Fibroblast of lung (primary cell): ENCODE results near the gene SCGB2B2. TPM values are rescaled to one million over a fixed set of nuclear protein-coding genes. Genes with fewer than 3 reads are reported as not detected.

Source experiments
- DNase-seq, 2 donors: peaks; one replicate each; pipeline versions ENCODE4 v3.0.0 to v3.0.0-alpha.2; 2010; ENCODE audit warnings: low read depth in 2 of 2
- H2AFZ ChIP-seq: 2 replicates; pipeline ENCODE4 v1.5.1; 2012; ENCODE audit warnings: low read length, control low read depth, inconsistent platforms
- H3K27ac ChIP-seq: 2 replicates; pipeline ENCODE4 v1.5.1; 2011; ENCODE audit warnings: low read length, control low read depth; ENCODE audit not compliant: insufficient read depth
- H3K27me3 ChIP-seq: 2 replicates; pipeline ENCODE4 v1.5.1; 2011; ENCODE audit warnings: mild to moderate bottlenecking, low read length; ENCODE audit not compliant: control insufficient read depth, insufficient read depth
- H3K36me3 ChIP-seq: 2 replicates; pipeline ENCODE4 v1.5.1; 2011; ENCODE audit warnings: low read length; ENCODE audit not compliant: control insufficient read depth, insufficient read depth
- H3K4me1 ChIP-seq: 2 replicates; pipeline ENCODE4 v1.5.1; 2011; ENCODE audit warnings: low read length; ENCODE audit not compliant: control insufficient read depth, insufficient read depth; ENCODE audit errors: extremely low read depth
- H3K4me2 ChIP-seq: 2 replicates; pipeline ENCODE4 v1.5.1; 2011; ENCODE audit warnings: low read length, control low read depth; ENCODE audit not compliant: insufficient read depth; ENCODE audit errors: extremely low read depth
- H3K4me3 ChIP-seq, 4 experiments: fragments of 200-600 bp in 1 of 4; sonication (generic) in 1 of 4; replicated peaks in 1 of 4; 2 replicates each; pipeline ENCODE4 v1.5.1; 2011 to 2016; ENCODE audit warnings: low read length in 4 of 4, low read depth in 3 of 4, mild to moderate bottlenecking in 3 of 4, control low read depth in 2 of 4, inconsistent platforms in 1 of 4, mixed read lengths in 1 of 4; ENCODE audit not compliant: insufficient read depth in 1 of 4; ENCODE audit errors: control extremely low read depth in 1 of 4
- H3K79me2 ChIP-seq: 2 replicates; pipeline ENCODE4 v1.5.1; 2012; ENCODE audit warnings: mild to moderate bottlenecking, low read length, inconsistent platforms; ENCODE audit not compliant: control insufficient read depth, insufficient read depth
- H3K9ac ChIP-seq: 2 replicates; pipeline ENCODE4 v1.5.1; 2011; ENCODE audit warnings: mild to moderate bottlenecking, low read length, control low read depth; ENCODE audit not compliant: insufficient read depth
- H3K9me3 ChIP-seq: 2 replicates; pipeline ENCODE4 v1.5.1; 2012; ENCODE audit warnings: low read depth, low read length; ENCODE audit not compliant: control insufficient read depth, insufficient read depth
- H4K20me1 ChIP-seq: 2 replicates; pipeline ENCODE4 v1.5.1; 2011; ENCODE audit warnings: low read length; ENCODE audit not compliant: control insufficient read depth, insufficient read depth; ENCODE audit errors: extremely low read depth
- CTCF ChIP-seq, 2 donors: IDR thresholded peaks in 1 of 2; conservative IDR thresholded peaks in 1 of 2; 1 replicate in 1 of 2; 2 replicates in 1 of 2; pipeline ENCODE4 v1.5.1; 2011 to 2012; ENCODE audit warnings: low read length in 2 of 2, control low read depth in 1 of 2, inconsistent platforms in 1 of 2, low read depth in 1 of 2, mild to moderate bottlenecking in 1 of 2
- EZH2 ChIP-seq: IDR thresholded peaks from 2 replicates; pipeline ENCODE4 v1.5.1; 2012; ENCODE audit warnings: low read length, control low read depth, mild to moderate bottlenecking; ENCODE audit errors: missing control alignments
- polyA plus RNA-seq, 2 donors: library from polyadenylated mRNA; depleted of rRNA in 1 of 2; stranded (reverse) in 1 of 2; unstranded in 1 of 2; fragments of >200 nt; gene quantifications; 2 replicates each; pipeline ENCODE4 v1.2.1, GENCODE V29; 2011 to 2012; ENCODE audit warnings: missing spikeins in 1 of 2
- total RNA-seq: library from RNA; depleted of rRNA; stranded (reverse); fragments of >200 nt; gene quantifications from 2 replicates; pipeline ENCODE4 v1.2.1, GENCODE V29; 2014

Gene SCGB2B2
- total and polyA plus RNA-seq, 2 donors (not counting 1 experiment from before 2014, with no cell fraction given) = 0.50 TPM; not detected in 1

- no peaks in the 10 kb centered on the region for H3K9me3 ChIP-seq
Observed at GRCh38 chr19:34711890-34712289, 34.9 kb upstream of the SCGB2B2 start.

DNA sequence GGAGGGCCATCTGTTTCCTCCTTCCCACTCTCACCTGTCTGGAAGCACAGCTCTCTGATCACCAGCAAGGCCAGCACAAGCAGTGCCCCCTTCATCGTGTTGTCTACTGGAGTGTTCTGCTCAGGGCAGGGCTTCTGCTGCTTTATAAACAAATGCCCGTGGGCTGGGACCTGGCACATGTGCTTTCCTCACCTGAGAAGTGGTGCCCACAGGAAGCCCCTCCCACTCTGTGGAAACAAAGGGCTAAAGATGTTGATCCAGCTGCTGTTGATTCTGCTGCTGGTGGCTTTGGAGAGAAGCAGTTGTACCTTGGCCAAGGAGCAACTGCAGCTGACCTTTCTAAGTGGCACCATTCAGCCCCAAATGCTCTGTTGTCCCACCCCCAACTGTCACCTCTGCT is 30.7 kb upstream of the SCGB2B2 start:
- no peaks in the 10 kb centered on the region for H3K9me3 ChIP-seq
- H3K4me3 ChIP-seq = no peak overlapping the region
- no peaks in the 10 kb centered on the region for H4K20me1 ChIP-seq
- H3K79me2 ChIP-seq = no peaks in the 10 kb centered on the region
- H3K4me2 ChIP-seq = no peak overlapping the region
- DNase-seq = no peak
- H3K27me3 ChIP-seq = no peaks in the 10 kb centered on the region
- no peak overlapping the region for H2AFZ ChIP-seq
- H3K9ac ChIP-seq = no peak overlapping the region
- no peaks in the 10 kb centered on the region for H3K4me1 ChIP-seq
- no peak overlapping the region for H3K27ac ChIP-seq
- TF ChIP-seq CTCF (conservative IDR thresholded peaks at IDR 0.05 in 1 of 2, IDR thresholded peaks at IDR 0.05 in 1 of 2; ENCODE audit: low read depth in 1 of 2, low read length in 2 of 2) = no peak
- no peaks in the 10 kb centered on the region for H3K36me3 ChIP-seq

More at GRCh38 chr19:34711890-34712289, 34.9 kb upstream of the SCGB2B2 start:
- H3K4me3 ChIP-seq = no peak overlapping the region
- H3K4me2 ChIP-seq = no peak overlapping the region
- no peaks in the 10 kb centered on the region for H4K20me1 ChIP-seq
- no peak overlapping the region for H2AFZ ChIP-seq
- H3K27ac ChIP-seq = no peak overlapping the region
- DNase-seq = no peak
- H3K9ac ChIP-seq = no peak overlapping the region
- H3K36me3 ChIP-seq = no peaks in the 10 kb centered on the region
- no peaks in the 10 kb centered on the region for H3K79me2 ChIP-seq
- H3K4me1 ChIP-seq = no peaks in the 10 kb centered on the region
- TF ChIP-seq CTCF (conservative IDR thresholded peaks at IDR 0.05 in 1 of 2, IDR thresholded peaks at IDR 0.05 in 1 of 2; ENCODE audit: low read depth in 1 of 2, low read length in 2 of 2) (no peak), EZH2 (no peak)
- no peaks in the 10 kb centered on the region for H3K27me3 ChIP-seq

DNA sequence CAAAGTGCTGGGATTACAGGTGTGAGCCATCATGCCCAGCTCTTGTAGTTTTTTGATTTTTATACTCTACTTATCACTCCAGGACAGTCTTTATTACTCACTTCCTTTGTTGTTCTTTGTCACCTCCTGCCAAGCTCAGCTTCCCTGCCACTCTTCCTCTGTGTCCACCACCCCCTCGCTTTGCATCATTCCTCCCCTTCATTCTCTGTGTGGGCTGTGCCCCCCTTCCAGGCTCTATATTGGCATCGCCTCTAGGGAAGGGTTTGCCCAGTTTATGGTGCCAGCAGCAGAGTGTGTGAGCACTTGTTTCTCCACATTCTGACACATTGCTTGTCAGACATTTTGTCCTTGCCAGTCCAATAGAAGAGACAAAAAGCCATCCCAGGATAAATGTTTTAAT is 15.6 kb upstream of the SCGB2B2 start:
- H3K4me3 ChIP-seq = no peak overlapping the region
- no peak overlapping the region for H3K4me2 ChIP-seq
- H3K27me3 ChIP-seq = no peaks in the 10 kb centered on the region
- no peak overlapping the region for H2AFZ ChIP-seq
- no peak overlapping the region for H3K27ac ChIP-seq
- no peak for TF ChIP-seq CTCF (conservative IDR thresholded peaks at IDR 0.05 in 1 of 2, IDR thresholded peaks at IDR 0.05 in 1 of 2; ENCODE audit: low read depth in 1 of 2, low read length in 2 of 2)
- TF ChIP-seq EZH2 = no peak
- no peaks in the 10 kb centered on the region for H3K4me1 ChIP-seq
- no peak for DNase-seq
- H3K36me3 ChIP-seq = no peaks in the 10 kb centered on the region
- no peak overlapping the region for H3K9ac ChIP-seq
- no peaks in the 10 kb centered on the region for H3K9me3 ChIP-seq
- H4K20me1 ChIP-seq = no peaks in the 10 kb centered on the region
- no peaks in the 10 kb centered on the region for H3K79me2 ChIP-seq
